UCSD-AML1 (cell line): Measurements from ENCODE around the gene EEF1AKMT3.
"Not testable (repeated sequence)": the region's sequence is repeated elsewhere in the genome, so short reads cannot be mapped to it uniquely, and the experiment has no call there.

ENCODE experiments used
- DNase-seq: peaks from one replicate; lab custom pipeline; 2025; ENCODE audit not compliant: unreplicated experiment; lab: John Stamatoyannopoulos, UW

Gene EEF1AKMT3

DNA sequence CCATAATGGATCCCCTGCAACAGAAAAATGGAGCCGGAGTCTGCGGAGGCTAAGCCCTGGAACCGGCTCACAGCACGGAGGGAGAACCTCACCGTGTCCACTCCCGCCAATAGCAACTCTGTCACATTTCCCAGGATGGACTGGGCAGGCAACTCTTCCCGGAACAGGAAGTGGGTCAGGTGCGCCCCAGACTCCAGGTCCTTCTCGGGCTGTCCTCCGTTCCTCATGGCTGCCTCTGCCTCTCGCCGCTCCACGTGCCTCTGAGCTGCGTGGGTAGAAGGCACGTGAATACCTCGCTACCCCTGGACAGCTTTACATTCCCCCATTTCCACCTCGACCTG lies 7.8 kb upstream of the EEF1AKMT3 start:
- no peak for DNase-seq

DNA sequence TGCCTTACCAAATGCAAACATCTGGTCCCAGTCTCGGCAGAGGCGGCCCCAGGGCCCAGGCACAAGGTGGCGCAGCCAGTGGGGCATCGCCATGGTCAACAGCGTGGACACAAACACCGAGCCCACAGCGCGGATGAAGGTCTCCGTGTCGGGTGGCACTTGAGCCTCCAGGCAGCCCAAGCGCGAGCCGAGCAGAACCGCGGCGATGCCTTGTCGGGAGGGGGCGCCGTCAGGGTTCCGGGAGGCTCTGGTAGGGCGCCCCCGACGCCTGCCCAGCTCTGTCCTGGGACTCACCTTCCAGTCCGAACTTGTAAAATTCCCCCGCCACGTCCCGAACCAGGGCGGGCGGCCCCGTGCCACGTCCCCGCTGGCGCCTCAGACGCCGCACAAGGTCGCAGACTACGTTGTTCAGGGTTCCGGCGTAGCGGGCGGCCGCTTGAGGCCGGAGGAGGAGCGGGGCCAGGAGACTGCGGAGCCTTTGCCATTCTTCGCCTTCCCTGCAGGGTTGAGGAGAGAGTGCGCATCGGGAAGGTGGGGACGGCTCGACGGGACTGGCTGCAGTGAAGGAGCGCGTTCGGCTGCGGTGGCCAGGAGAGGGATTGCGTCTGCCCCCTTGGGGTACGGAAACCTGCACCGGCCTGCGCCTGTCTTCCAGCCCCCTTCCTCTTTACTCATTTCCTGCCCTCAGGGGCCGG lies 7.3 kb upstream of the EEF1AKMT3 start:
- DNase-seq, result peak; percentile 34

DNA sequence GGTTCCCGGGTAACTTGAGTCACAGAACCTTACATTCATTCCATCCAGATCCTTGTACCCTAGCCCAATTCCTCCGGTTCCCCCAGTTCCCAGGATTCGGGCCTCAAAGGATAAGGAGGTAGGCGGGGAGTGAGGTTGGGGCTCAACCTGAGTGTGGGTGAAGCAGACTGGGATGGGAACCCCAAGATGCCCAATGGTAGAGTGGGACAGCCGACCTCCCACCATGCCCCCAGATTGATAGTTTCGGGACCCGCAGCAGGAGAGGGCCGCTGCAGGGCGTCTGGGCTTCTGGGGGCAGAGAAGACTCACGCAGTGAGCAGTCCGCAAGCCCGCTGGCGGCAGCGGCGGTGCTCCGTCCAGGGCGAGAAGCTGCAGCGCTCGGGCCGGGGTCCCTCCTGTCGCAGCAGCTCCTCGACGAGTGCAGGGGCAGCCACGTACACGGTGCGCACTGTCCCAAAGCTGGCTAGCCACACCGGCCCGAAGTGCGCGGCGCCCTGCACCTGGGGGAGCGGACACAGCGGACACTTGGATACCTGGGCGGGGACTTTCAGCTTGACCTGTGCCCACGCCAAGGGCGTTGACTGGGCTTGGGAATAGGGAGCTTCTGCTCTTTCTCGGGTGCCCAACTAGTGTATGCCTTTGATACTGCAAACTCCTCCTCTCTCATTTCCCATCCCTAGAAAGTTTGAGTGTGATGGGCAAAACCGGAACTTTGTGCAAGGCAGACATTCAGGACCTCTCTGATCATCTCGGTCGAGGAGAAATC lies 6.5 kb upstream of the EEF1AKMT3 start:
- DNase-seq, result no peak

DNA sequence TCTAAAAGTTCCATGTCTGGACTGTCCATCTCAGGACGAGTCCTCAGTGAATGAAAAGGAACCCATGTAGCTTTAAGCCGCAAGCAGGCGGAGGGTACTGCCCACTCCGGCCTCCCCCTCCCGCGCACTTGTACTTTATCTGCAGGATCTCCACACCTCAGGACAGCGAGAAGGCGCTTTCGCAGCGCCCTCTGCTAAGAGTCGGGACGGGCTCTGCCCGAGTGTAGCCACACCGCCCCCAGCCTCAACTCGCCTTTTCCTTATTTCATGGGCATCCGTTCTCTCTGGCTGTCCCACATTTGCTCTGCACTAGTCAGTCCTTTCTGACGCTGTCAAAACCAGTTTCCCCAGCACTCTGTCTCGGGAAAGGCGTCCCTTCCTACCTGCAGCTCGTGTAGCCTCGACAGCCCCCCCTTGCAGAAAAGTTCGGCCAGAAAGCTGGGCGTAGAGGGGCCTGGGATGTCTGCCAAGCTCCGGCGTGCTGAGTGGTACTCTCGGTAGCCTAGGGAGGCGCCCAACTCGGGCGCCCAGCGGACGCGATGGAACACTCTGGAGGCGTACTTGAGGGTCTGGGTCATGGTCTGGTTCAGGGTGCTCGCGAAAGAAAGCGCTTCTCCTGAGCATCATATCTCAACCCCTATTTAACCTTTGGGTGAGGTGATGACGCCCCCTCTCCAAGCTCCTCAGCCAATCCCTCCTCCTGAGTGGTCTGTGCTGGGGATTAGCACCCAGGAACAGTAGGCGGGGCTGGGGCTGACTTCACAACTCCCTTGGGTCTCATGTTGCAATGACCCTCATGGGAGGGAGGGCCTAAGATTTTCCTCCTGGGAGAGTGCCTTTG lies 5.7 kb upstream of the EEF1AKMT3 start, which contains the start of gene CYP27B1:
TSS of gene CYP27B1 (minus strand) at position 615 of the 841 bp plus-strand sequence. CDS start at position 578, 37 bp downstream.
- no peak for DNase-seq

DNA sequence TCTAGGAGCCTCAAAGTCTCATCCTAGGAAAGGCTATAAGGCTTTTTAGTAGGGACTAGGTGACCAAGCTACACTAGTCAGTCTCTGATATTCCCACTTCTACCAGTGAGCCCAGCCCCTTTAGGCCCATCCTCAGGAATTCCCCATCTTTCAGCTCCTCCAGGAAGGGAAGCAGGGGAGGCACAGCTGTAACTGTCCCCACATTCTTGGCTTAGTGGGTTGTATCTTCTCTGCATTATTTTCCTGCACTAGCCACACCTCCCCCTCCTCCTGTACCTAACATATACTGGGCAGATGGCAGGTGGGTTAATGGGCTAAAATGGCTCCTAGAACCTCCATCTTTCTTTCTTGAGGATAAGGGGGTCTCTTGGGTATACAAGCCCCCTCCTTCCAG lies 5.1 kb upstream of the EEF1AKMT3 start:
- no peak for DNase-seq

DNA sequence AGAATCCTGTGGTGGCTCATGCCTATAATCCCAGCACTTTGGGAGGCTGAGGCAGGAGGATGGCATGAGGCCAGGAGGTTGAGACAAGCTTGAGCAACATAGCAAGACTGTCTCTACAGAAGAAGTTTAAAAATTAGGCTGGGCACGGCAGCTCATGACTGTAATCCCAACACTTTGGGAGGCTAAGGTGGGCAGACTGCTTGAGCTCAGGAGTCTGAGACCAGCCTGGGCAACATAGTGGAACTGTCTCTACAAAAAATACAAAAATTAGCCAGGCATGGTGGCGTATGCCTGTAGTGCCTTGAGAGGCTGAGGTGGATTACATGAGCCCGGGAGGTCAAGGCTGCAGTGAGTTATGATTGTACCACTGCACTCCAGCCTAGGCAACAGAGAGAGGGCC lies 4.5 kb upstream of the EEF1AKMT3 start:
- DNase-seq, result no peak

DNA sequence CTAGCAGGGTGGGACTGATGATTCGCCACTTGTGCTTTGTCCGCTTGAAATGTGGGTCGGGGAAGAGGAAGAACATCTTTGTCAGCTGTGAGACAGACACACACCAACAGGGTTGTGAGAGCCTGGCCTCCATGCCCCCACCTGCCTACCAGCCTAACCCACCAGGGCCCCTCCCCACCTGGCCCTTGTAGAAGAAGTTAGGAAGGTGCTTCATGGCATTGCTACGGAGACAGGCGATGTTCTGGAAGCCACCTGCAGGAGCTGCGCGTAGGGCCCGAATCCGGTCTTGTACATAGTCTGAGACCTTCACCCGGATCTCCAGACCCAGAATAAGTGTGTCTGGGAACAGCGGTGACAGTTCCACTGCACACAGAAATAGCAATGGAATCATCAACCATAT lies 2.8 kb upstream of the EEF1AKMT3 start:
- DNase-seq, result no peak

DNA sequence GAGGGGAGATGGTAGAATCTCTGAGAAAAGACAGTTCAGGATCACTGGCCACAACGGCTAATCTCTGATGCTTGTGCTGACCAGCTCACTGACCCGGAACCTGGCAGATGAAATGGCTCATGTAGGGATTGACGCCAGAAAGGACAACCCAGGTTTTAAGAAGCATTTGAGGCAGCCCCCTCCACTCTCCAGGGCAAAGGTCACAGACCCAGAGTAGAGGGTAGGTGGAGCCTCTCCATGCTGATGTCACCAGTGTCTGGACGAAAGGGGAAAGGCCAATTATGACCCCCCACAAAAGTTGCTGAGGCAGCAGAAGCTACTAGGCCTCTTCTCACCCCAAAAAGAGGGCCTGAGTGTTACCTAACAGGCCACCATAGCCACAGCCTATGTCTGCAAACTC lies 1.7 kb upstream of the EEF1AKMT3 start:
- no peak for DNase-seq

DNA sequence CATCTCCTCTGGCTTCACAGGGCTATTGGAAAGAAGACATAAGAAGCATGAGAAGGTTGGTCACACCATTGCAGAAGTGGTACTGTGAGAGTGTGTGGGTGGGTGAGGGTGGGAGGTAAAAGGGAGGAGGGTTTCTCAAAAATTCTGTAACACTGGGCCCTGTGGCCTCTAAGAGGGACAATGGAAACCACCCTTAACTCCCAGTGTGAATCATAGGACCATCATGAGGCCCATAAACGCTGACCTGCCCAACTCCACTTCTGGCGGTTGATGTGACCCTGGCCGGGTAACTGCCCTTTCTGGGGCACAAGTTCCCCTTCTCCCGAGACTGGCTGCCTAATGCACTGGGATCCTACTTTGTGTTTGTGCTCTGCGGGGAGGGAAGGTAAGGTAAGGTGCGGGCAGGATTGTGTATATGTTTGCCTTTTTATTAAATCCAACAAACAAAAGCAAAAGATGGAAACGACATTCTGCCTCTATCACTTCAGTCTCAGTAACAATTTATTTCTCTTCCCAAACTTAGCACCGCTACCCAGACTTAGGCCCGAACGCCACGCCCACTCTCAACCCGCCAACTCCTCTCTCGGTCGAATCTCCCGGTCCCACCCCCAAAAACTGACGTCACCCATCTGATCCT lies 1.1 kb upstream of the EEF1AKMT3 start:
- peak; percentile 94 for DNase-seq

DNA sequence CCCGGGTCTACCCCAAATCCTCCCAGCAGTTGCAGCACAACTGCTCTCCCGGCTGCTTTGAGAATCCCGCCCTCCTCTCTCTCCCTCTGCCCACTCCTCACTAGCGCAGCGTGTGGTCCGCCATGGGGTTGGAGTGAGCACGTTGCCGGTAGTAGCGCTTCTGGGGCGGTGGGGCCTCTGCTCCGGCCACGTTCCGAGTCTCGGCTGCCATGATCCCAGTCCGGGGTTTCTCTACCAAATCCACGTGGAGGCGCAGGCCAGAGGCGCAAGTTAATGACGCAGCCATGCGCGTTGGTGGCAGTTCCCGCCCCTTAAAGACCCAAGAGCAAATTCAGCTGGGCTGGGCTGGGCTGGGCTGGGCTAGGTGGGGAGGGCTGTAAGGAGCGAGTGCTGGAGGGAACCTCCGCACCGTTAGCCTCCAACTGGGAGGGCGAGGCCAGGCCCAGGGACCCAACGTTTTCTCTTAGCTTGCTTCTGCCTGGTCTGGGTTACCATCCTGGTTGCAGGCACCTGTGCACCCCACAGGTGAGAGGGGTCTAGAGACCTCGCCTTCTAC lies 463 bp upstream of the EEF1AKMT3 start, which contains the start of gene METTL1:
TSS of gene METTL1 (minus strand) at position 233 of the 556 bp plus-strand sequence. CDS start at position 211, 22 bp downstream.
- DNase-seq, result peak; percentile 95

DNA sequence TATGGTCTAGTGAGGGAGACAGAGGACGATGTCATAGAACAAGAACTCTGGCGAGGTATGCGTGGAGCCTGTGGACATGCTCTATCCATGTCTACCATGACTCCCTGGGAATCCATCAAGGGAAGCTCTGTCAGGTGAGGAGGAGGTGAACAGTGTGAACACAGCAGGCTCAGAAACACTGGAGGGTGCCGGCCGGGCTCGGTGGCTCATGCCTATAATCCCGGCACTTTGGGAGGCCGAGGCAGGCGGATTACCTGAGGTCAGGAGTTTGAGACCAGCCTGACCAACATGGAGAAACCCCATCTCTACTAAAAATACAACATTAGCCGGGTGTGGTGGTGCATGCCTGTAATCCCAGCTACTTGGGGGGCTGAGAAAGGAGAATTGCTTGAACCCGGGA lies 2.2 kb downstream of the EEF1AKMT3 start:
- DNase-seq, result not testable (repeated sequence)

DNA sequence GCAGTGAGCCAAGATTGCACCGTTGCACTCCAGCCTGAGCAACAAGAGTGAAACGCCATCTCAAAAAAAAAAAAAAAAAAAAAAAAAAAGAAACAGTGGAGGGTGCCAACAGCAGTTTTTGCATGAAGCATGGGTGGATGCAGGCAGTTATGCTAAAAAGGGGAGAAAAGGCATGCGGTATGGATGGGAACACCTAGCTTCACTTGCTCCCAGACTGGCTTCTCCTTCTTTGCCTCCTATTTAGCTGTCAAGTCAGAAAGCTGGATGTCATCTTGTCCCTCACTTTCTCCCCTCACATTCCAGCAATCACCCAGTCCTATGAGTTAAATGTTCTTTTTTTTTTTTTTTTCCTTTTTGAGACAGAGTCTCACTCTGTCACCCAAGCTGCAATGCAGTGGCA lies 2.6 kb downstream of the EEF1AKMT3 start:
- DNase-seq, result no peak

DNA sequence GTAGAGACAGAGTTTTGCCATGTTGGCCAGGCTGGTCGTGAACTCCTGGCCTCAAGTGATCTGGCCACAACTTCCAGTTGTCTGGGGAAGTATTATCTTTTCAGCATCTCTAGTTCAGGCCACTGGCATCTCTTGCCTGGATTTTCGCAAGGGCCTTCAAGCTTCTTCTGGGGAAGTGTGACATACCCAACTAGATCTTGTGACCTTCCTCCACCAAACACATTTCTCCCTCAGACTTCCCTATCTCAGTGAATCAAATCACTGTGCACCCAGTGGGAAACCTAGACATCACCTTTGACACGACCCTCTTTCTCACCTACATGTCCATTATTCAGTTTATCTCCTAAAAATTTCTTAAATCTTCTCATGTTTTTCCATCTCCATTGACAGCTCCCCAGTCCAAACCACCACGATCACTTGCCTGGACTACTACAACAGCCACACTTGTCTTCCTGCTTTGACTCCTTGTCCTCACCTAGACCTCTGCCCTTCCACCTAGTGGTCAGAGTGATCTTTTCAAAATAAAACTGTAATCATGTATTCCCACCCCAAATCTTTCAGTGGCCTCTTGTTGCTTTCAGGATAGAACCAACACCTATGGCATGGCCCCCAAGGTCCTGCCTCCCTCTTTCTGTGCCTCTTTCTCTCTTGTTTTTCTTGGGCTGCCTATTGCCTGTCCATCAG lies 3.3 kb downstream of the EEF1AKMT3 start:
- DNase-seq, result no peak

DNA sequence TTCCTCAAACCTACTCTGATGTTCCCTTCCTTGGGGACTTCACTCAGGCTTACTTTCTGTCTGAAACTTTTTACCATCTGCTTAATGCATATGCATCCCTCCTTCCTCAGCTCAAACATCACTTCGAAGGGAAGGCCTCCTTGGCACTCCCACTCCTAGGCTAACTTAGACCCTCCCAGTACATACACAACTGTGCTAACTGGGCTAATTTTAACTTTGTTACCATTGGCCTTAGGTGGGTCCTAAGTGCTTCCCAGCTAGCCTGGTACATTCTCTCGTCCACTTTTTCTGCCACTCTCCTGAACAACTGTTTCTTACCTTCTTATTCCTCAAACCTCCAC lies 3.8 kb downstream of the EEF1AKMT3 start:
- no peak for DNase-seq

DNA sequence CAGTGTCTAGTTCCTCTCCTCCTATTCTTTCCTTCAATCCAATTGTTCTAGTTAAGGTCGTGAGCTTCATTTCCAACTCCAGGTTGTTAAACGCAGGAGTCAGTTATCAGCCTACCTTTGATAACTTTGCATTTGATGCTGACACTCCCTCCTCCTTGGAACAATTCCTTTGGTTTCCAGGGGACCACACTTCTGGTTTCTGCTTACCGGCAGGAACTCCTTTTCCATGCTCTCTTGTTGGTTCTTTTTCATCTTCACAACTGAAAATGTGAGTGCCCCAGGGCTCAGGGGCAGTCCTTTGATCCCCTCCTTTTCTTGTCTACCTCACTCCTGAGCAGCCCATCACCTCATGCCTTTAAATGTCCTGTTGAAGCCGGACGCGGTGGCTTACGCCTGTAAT lies 5.0 kb downstream of the EEF1AKMT3 start:
- DNase-seq, result no peak

DNA sequence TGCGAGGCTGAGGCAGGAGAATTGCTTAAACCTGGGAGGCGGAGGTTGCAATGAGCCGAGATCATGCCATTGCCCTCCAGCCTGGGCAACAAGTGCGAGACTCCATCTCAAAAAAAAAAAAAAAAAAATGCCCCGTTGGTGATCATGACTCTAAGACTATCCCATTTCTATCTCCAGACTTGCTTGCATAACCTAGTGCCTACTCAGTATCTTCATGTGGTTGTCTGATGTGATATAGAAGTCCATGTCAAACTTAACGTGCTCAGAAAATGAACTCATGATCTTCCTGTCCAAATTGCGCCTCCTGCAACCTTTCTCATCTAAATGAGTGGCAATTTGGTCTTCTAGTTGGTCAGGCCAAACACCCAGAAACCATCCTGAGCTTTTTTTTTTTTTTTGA lies 5.5 kb downstream of the EEF1AKMT3 start:
- no peak for DNase-seq

DNA sequence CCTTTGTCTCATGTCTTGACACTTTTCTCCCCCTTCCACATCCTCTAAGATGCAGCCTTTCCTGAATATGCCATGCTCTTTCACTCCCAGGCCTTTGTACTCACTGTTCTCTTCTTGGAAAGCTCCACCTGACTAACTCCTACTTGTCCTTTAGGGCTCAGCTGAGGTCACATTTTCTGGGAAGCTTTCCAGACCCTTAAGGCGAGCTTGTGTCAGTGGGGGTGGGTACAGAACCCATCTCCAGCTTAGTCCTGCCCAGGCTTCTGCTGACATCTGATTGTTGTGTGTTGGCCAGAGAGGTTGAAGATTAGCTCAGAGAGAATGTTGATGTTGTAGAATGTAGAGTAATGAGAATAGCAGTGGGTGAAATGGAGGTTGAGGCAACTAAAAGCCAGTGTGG lies 7.3 kb downstream of the EEF1AKMT3 start:
- no peak for DNase-seq

DNA sequence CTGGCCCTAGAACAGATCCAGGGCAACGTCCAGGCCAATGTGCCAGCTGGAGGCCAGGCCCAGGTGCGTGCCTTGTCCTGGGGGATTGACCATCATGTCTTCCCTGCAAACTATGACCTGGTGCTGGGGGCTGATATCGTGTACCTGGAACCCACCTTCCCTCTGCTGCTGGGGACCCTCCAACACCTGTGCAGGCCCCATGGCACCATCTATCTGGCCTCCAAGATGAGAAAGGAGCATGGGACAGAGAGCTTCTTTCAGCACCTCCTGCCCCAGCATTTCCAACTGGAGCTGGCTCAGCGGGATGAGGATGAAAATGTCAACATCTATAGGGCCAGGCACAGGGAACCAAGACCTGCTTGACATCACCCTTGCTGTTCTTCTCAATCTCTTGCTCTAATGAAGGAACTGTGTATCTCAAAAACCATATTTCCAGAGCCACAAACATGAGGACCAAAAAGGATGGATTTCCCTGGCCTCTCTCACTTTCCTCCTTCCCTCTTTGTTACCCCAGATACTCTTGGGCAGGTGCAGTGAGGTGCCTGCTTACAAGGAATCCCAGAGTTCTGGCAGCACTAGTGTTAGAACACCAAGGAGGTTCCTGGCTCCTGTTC lies 8.0 kb downstream of the EEF1AKMT3 start:
- DNase-seq, result no peak

DNA sequence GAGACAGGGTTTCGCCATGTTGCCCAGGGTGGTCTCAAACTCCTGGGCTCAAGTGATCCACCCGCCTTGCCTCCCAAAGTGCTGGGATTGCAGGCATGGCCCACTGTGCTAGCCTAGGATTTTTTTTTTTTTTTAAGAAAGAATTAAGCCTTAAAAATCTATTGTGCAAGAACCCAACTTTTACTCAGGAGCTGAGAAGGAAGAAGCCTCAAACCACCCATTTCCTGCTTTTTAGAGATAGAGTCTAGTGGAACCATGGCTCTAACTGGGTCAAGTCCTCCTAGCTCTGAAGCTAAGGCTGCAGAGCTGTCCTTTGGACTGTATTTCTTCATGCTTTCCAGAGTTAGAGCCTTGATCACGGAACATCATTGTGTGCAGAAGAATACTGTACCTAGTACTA lies 8.8 kb downstream of the EEF1AKMT3 start:
- no peak for DNase-seq

DNA sequence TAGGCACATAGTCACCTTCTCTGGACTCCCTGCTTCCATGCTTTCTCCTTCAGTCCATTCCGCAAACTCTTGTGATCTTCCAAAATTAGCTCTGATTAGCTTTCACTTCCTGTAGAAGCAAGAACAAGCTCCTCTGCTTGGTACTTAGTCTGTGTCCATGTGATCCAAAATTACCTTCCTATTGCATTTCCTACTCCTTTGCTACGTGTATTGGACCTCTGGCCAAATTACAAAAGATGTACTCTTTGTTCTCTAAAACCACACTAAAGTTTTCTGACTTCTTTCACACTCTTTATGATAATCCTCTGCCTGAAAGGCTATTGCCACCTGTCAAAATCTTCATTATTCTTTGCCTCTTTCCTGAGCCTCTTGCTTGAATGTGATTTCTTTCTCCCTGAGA lies 9.4 kb downstream of the EEF1AKMT3 start:
- no peak for DNase-seq
